Muscle of arm (tissue), 14 donors: ENCODE data around the gene SGCG. TPM values are rescaled to one million over a fixed set of nuclear protein-coding genes. Genes with fewer than 3 reads are reported as not detected.
"Not testable (repeated sequence)": the region's sequence is repeated elsewhere in the genome, so short reads cannot be mapped to it uniquely, and the experiment has no call there.

Experiments
- DNase-seq: peaks from one replicate; pipeline ENCODE4 v3.0.0-alpha.2; 2013
- long read RNA-seq, 11 donors: transcript quantifications; one replicate each; lab custom pipeline, GENCODE V29; 2026
- polyA plus RNA-seq, 12 donors: library from polyadenylated mRNA; unstranded; fragments of 120-200 nt; gene quantifications; one replicate each; pipeline ENCODE4 v1.2.1, GENCODE V29; 2013; ENCODE audit not compliant: insufficient read length in 12 of 12

Gene SGCG
- 10 to 100 TPM in 11 of 12 donors, not detected in 1; 22.6 to 74.1 (median 67.0) TPM for polyA plus RNA-seq
- long read RNA-seq, donor 1: 0 reads
- long read RNA-seq, donor 2, transcript SGCG-201 (8 exons, 1,624 nt): major isoform, 35 of 219 reads
- long read RNA-seq, donor 2, partial matches to known transcripts: 179 of 219 reads
- long read RNA-seq, donor 2, other reads (novel, unspliced or antisense): 5 of 219 reads
- long read RNA-seq, donor 3, transcript SGCG-201 (8 exons, 1,624 nt): major isoform, 12 of 12 reads
- long read RNA-seq, donor 3, partial matches to known transcripts: 0 of 12 reads
- long read RNA-seq, donor 3, other reads (novel, unspliced or antisense): 0 of 12 reads
- long read RNA-seq, donor 4, transcript SGCG-201 (8 exons, 1,624 nt): major isoform, 8 of 8 reads
- long read RNA-seq, donor 4, partial matches to known transcripts: 0 of 8 reads
- long read RNA-seq, donor 4, other reads (novel, unspliced or antisense): 0 of 8 reads
- long read RNA-seq, donor 5, transcript SGCG-201 (8 exons, 1,624 nt): major isoform, 46 of 110 reads
- long read RNA-seq, donor 5, partial matches to known transcripts: 58 of 110 reads
- long read RNA-seq, donor 5, other reads (novel, unspliced or antisense): 6 of 110 reads
- long read RNA-seq, donor 6, transcript SGCG-201 (8 exons, 1,624 nt): major isoform, 12 of 18 reads
- long read RNA-seq, donor 6, partial matches to known transcripts: 6 of 18 reads
- long read RNA-seq, donor 6, other reads (novel, unspliced or antisense): 0 of 18 reads
- long read RNA-seq, donor 7, transcript SGCG-201 (8 exons, 1,624 nt): major isoform, 15 of 15 reads
- long read RNA-seq, donor 7, partial matches to known transcripts: 0 of 15 reads
- long read RNA-seq, donor 7, other reads (novel, unspliced or antisense): 0 of 15 reads
- long read RNA-seq, donor 8, transcript SGCG-201 (8 exons, 1,624 nt): major isoform, 35 of 43 reads
- long read RNA-seq, donor 8, partial matches to known transcripts: 8 of 43 reads
- long read RNA-seq, donor 8, other reads (novel, unspliced or antisense): 0 of 43 reads
- long read RNA-seq, donor 9, transcript SGCG-201 (8 exons, 1,624 nt): major isoform, 9 of 9 reads
- long read RNA-seq, donor 9, partial matches to known transcripts: 0 of 9 reads
- long read RNA-seq, donor 9, other reads (novel, unspliced or antisense): 0 of 9 reads
- long read RNA-seq, donor 10, transcript SGCG-201 (8 exons, 1,624 nt): major isoform, 21 of 26 reads
- long read RNA-seq, donor 10, partial matches to known transcripts: 0 of 26 reads
- long read RNA-seq, donor 10, other reads (novel, unspliced or antisense): 5 of 26 reads
- long read RNA-seq, donor 11, transcript SGCG-201 (8 exons, 1,624 nt): major isoform, 17 of 22 reads
- long read RNA-seq, donor 11, partial matches to known transcripts: 5 of 22 reads
- long read RNA-seq, donor 11, other reads (novel, unspliced or antisense): 0 of 22 reads

- peak; percentile 15 for DNase-seq
Measured at GRCh38 chr13:23180711-23181110, at the start of gene SGCG. Gene SGCG, plus strand, starts transcription at chr13:23180979. Its CDS starts 22,716 bp downstream, at chr13:23203695.

- DNase-seq: no peak
Measured at GRCh38 chr13:23134542-23134941, 46.2 kb upstream of the SGCG start.

- no peak for DNase-seq
Measured at GRCh38 chr13:23140492-23140891, 40.3 kb upstream of the SGCG start.

GRCh38 chr13:23141964-23142363 lies 38.8 kb upstream of the SGCG start:
- DNase-seq: no peak

GRCh38 chr13:23142607-23143006 lies 38.2 kb upstream of the SGCG start:
- DNase-seq: not testable (repeated sequence)

GRCh38 chr13:23144431-23144830 lies 36.3 kb upstream of the SGCG start:
- no peak for DNase-seq

GRCh38 chr13:23146006-23146405 lies 34.8 kb upstream of the SGCG start:
- no peak for DNase-seq

- DNase-seq: peak; percentile 9
Measured at GRCh38 chr13:23146811-23147625, 33.8 kb upstream of the SGCG start.

GRCh38 chr13:23147827-23148226 lies 33.0 kb upstream of the SGCG start:
- no peak for DNase-seq

GRCh38 chr13:23157781-23158180 lies 23.0 kb upstream of the SGCG start:
- no peak for DNase-seq

GRCh38 chr13:23159205-23159759 lies 21.5 kb upstream of the SGCG start:
- DNase-seq: peak; percentile 10

GRCh38 chr13:23159760-23160637 lies 20.8 kb upstream of the SGCG start:
- peak; percentile 7 for DNase-seq

- DNase-seq: no peak
Measured at GRCh38 chr13:23160638-23161480, 19.9 kb upstream of the SGCG start.

GRCh38 chr13:23161481-23161825 lies 19.3 kb upstream of the SGCG start:
- no peak for DNase-seq

- no peak for DNase-seq
Measured at GRCh38 chr13:23175920-23176319, 4.9 kb upstream of the SGCG start.

GRCh38 chr13:23182142-23182541 lies 1.4 kb downstream of the SGCG start:
- no peak for DNase-seq

GRCh38 chr13:23183292-23183691 lies 2.5 kb downstream of the SGCG start:
- DNase-seq: no peak

- DNase-seq: no peak
Measured at GRCh38 chr13:23185542-23185941, 4.8 kb downstream of the SGCG start.
